GM12874 (cell line): ENCODE data around the gene SHF.
A peak's percentile ranks its signal among the peaks of the same experiment; 100 is the strongest.

Experiments used
- TF ChIP-seq, protein P1 (sequence below): IDR thresholded peaks from 2 replicates; pipeline ENCODE4 v1.5.1; 2011; ENCODE audit warnings: low read depth, mild to moderate bottlenecking, control low read depth, low read length, moderate library complexity; ENCODE audit not compliant: insufficient read depth

SHF gene

DNA sequence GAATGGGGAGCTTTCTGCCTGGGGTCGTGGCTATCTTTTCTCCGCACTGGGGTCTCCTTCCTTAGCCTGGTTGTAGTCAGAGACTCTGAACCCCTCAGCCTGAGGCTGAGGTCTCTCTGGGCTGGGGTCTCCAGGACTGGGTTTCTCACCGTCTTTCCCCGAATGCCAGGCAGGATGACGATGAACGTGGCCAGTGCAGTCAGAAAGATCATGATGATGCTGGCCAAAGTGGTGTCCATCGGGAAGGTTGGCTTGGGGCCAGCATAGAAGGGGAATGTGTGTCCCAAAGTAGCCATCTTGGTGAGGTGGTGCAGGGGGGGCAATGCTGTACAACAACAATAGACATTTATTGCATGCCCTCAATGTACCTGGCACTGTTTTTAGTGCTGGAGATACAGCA is 65.0 kb downstream of the SHF start:
- TF ChIP-seq, protein P1, sequence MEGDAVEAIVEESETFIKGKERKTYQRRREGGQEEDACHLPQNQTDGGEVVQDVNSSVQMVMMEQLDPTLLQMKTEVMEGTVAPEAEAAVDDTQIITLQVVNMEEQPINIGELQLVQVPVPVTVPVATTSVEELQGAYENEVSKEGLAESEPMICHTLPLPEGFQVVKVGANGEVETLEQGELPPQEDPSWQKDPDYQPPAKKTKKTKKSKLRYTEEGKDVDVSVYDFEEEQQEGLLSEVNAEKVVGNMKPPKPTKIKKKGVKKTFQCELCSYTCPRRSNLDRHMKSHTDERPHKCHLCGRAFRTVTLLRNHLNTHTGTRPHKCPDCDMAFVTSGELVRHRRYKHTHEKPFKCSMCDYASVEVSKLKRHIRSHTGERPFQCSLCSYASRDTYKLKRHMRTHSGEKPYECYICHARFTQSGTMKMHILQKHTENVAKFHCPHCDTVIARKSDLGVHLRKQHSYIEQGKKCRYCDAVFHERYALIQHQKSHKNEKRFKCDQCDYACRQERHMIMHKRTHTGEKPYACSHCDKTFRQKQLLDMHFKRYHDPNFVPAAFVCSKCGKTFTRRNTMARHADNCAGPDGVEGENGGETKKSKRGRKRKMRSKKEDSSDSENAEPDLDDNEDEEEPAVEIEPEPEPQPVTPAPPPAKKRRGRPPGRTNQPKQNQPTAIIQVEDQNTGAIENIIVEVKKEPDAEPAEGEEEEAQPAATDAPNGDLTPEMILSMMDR = no peak

DNA sequence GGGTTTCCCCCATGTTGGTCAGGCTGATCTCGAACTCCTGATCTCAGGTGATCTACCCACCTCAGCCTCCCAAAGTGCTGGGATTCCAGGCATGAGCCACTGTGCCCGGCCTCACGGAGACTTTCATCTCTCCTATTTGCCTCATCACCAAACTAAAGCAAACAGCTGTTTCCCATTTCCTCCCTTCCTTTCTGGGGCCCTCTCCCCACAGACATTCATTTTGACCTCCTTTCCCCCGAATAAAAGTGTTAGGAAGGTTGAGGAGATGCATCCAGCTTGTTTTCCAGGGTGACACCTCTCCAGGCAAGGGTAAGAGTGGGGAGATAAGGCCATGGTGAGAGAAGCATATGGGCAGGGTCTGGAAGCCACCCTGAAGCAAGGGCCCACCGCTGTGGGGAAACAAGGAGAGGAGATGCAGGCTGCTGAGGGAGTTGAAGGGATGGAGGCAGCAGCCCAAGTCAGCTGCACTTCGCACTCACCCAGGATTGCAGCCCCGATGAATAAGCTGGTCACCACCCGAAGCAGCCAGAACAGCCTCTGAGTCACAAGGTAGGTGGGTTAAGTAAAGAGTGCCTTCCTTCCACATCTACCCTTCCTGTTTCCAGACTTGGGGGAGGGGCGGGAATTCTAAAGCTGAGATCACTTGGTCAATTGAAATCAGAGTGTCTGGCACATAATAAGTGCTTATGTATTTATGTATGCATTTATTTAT is 65.9 kb downstream of the SHF start:
- TF ChIP-seq, protein P1 = no peak

DNA sequence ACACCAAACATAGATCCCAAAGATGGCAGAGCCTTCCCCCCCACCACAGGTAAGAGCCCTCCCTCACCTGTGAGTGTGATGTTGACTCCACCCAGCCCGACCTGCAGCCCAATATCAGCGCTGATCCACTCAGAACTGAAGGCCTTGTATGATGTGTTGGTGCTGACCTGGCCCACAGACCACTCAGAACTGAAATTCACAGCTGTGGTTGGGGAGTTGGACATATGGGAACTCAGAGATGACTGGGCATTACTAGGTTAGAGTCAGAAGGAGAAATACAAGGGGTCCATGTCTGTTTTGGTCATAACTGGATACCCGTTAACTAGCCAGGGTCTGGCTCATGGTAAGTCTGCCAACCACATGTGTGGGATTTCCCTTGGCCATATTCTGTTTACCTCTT is 66.7 kb downstream of the SHF start:
- TF ChIP-seq, protein P1 = no peak

DNA sequence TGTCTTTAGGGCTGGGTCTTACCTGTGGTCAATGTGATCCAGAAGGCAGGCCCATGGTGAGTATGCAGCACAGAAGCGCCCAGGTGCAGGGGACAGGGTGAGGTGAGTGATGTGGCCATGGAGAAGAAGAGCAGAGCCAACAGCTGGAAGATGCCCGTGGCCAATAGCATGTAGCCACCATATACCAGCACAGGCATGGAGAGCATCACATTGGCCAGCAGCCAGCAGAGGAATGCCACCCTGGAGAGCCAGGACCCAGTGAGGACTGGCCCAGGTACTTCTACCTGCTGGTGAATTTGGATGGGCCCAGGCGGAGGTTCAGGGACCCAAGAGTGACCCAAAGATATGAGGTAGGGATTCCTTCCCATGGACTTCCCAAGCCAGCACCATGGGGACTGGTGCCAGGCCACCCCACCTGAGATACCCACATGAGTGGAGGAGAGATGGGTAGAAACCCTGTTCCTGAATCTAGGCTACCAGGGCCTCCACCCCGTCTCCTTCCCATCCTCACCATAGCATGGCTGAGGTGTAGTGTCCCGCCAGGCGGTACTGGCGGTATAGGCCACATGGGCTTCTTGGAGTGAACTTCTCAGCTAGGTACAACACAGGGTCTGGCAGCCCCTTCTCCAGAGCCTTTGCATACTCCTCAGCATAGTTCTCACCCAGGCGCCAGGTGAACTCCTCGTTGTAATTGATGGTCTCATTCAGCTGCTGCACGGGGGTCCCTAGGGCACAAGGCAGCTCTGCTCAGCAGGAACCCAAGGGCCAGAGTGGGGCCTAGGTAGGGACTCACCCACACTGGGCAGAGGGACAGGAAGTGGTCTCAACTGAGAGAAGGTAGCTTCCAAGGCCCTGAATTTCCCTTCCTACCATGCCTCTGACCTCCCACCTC is 67.4 kb downstream of the SHF start:
- TF ChIP-seq, protein P1 = no peak

DNA sequence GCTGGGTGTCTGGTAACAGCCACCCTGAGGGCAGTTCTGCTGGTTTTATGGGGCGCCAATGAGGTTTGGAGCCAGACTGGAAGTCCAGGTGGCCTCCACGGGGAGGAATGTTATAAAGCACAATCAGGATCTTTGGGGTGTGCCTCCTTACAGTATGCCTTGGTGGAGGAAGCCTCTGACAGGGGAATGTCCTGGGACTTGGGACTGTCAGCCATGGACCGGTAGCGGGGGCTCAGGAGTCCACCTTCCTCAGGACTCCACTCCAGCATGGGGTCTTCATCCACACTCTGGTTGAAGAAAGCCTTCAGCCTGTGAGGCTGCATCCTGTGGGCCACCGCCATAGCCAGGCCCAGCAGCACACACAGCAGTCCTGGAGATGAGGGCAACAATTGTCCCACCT is 68.8 kb downstream of the SHF start:
- TF ChIP-seq, protein P1 = no peak

DNA sequence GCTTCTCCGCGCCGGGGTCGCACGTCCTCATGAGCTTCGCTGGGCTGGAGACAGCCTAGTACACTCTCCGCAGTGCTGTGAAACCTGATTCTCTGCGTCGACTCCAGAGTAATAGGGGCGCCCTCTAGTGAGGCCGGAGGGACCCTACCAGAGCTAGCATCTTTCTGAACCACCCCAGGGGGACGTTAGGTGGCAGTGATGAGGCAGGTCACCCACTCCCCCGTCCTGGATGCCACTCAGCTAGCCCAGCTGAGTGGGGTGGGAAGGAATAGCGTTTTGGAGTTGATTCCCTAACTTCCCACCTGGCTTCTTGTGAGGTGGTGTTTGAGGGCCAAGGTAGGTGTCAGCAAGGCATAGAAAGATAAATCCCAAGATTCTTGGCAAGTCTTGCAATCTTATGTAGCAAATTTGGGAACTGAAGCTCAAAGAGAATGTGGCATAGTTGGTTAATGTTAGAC is 69.6 kb downstream of the SHF start:
- TF ChIP-seq, protein P1 = peak; percentile 99

DNA sequence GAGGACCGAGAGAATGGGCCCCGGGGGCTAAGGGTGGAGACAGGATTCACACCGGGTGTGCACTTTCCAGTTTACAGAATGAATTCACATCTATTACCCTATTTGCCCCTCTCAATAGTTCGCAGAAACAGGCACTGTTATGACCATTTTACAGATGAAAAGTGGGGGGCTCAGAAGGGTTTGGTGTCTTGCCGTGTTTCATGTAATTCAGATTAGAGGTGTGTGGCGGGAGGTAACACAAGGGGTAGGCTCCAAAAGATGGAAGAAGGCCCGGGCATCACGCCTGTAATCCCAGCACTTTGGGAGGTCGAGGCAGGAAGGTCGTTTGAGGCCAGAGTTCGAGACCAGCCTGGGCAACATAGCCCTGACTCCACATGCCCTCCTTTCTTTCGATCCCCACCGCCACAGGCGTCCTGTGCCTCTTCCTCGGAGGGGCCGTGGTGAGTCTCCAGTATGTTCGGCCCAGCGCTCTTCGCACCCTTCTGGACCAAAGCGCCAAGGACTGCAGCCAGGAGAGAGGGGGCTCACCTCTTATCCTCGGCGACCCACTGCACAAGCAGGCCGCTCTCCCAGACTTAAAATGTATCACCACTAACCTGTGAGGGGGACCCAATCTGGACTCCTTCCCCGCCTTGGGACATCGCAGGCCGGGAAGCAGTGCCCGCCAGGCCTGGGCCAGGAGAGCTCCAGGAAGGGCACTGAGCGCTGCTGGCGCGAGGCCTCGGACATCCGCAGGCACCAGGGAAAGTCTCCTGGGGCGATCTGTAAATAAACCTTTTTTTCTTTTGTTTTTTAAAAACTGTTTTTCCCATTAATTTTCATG is 70.2 kb downstream of the SHF start:
- TF ChIP-seq, protein P1 = no peak
